MCF 10A (cell line): ENCODE measurements around the gene CAPN7. TPM values are rescaled to one million over a fixed set of nuclear protein-coding genes. Genes with fewer than 3 reads are reported as not detected.
A peak's percentile ranks its signal among the peaks of the same experiment; 100 is the strongest.

Source experiments
- BruUV-seq: library from RNA; stranded (reverse); fragments of 400-500 nt; replicated peaks from 2 replicates; lab custom pipeline; 2021; lab: Mats Ljungman, UMichigan
- CTCF ChIA-PET: fragments of 300-600 bp; sonication (Branson Sonifier 250); formaldehyde crosslinking; extraction: SDS; loops from one replicate; lab custom pipeline; 2021; ENCODE audit warnings: antibody characterized with exemption, inconsistent platforms; lab: Yijun Ruan, JAX
- POLR2A ChIA-PET: fragments of 300-600, 350-650 bp; sonication (Branson Sonifier 250); formaldehyde crosslinking; extraction: SDS; loops from one replicate; lab custom pipeline; 2020; ENCODE audit warnings: antibody characterized with exemption, inconsistent platforms; lab: Yijun Ruan, JAX
- DNase-seq: peaks from one replicate; pipeline ENCODE4 v3.0.0-alpha.2; 2018; ENCODE audit not compliant: unreplicated experiment
- H3K27ac Mint-ChIP-seq: one replicate; pipeline ENCODE4 v1.8.0; 2022; ENCODE audit warnings: mild to moderate bottlenecking, low read depth, mixed read lengths; ENCODE audit not compliant: unreplicated experiment
- H3K27me3 Mint-ChIP-seq: one replicate; pipeline ENCODE4 v1.8.0; 2022; ENCODE audit warnings: mixed read lengths; ENCODE audit not compliant: insufficient read depth, unreplicated experiment
- H3K36me3 Mint-ChIP-seq: one replicate; pipeline ENCODE4 v1.8.0; 2022; ENCODE audit warnings: mild to moderate bottlenecking, moderate library complexity, mixed read lengths; ENCODE audit not compliant: insufficient read depth, unreplicated experiment
- H3K4me1 Mint-ChIP-seq: one replicate; pipeline ENCODE4 v1.8.0; 2022; ENCODE audit warnings: mixed read lengths; ENCODE audit not compliant: insufficient read depth, unreplicated experiment
- H3K4me3 Mint-ChIP-seq: one replicate; pipeline ENCODE4 v1.8.0; 2022; ENCODE audit warnings: mild to moderate bottlenecking, moderate library complexity, mixed read lengths; ENCODE audit not compliant: unreplicated experiment
- H3K9me3 Mint-ChIP-seq: one replicate; pipeline ENCODE4 v1.8.0; 2022; ENCODE audit warnings: mixed read lengths; ENCODE audit not compliant: unreplicated experiment
- intact Hi-C: fragments of 100-400 bp; cut with micrococcal nuclease; formaldehyde crosslinking; loops from 2 replicates; pipeline ENCODE4 v1.14.1; 2022
- total RNA-seq: library from RNA; stranded (reverse); gene quantifications from 2 replicates; pipeline ENCODE4 v1.2.3, GENCODE V29; 2022
- TF ChIP-seq, protein P1 (sequence below): fragments of 200-600 bp; IDR thresholded peaks from one replicate; pipeline ENCODE4 v1.8.0; 2022; ENCODE audit warnings: antibody characterized with exemption, mild to moderate bottlenecking; ENCODE audit not compliant: unreplicated experiment

The CAPN7 gene
- total RNA-seq, 1 experiment from 2014 or later = 48.4 TPM

- no TSS peak for BruUV-seq
- TF ChIP-seq, protein P1, sequence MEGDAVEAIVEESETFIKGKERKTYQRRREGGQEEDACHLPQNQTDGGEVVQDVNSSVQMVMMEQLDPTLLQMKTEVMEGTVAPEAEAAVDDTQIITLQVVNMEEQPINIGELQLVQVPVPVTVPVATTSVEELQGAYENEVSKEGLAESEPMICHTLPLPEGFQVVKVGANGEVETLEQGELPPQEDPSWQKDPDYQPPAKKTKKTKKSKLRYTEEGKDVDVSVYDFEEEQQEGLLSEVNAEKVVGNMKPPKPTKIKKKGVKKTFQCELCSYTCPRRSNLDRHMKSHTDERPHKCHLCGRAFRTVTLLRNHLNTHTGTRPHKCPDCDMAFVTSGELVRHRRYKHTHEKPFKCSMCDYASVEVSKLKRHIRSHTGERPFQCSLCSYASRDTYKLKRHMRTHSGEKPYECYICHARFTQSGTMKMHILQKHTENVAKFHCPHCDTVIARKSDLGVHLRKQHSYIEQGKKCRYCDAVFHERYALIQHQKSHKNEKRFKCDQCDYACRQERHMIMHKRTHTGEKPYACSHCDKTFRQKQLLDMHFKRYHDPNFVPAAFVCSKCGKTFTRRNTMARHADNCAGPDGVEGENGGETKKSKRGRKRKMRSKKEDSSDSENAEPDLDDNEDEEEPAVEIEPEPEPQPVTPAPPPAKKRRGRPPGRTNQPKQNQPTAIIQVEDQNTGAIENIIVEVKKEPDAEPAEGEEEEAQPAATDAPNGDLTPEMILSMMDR = no peak
- peaks cover 8% of the 10 kb centered on the region for H3K4me1 Mint-ChIP-seq
- peaks cover 10% of the 10 kb centered on the region for H3K9me3 Mint-ChIP-seq
- peaks cover 30% of the 10 kb centered on the region for H3K27me3 Mint-ChIP-seq
- H3K4me3 Mint-ChIP-seq = no peak overlapping the region
- ChIA-PET POLR2A (interaction anchor here (1.1 kb wide), 1 partner anchor 19 kb away, joined by 3 read pairs; no protein-coding TSS in a partner anchor), CTCF (interaction anchor here (1.0 to 1.2 kb wide), 3 partner anchors 31 to 63 kb away, joined by 3 read pairs; no protein-coding TSS in a partner anchor)
- H3K27ac Mint-ChIP-seq = peak overlapping the region; percentile 26
- no peaks in the 10 kb centered on the region for H3K36me3 Mint-ChIP-seq
- DNase-seq = no peak
- intact Hi-C loops = no loop called here
Observed at GRCh38 chr3:15171096-15171495, 35.0 kb upstream of the CAPN7 start.

GRCh38 chr3:15172806-15173205 lies 33.2 kb upstream of the CAPN7 start:
- DNase-seq = no peak
- intact Hi-C loops = no loop called here
- Mint-ChIP-seq H3K4me1 (peaks cover 8% of the 10 kb centered on the region), H3K27me3 (peaks cover 37% of the 10 kb centered on the region), H3K4me3 (no peak overlapping the region), H3K9me3 (peaks cover 10% of the 10 kb centered on the region), H3K36me3 (no peaks in the 10 kb centered on the region), H3K27ac (no peak overlapping the region)
- CTCF ChIA-PET = no interaction called here
- TF ChIP-seq, protein P1 = no peak
- BruUV-seq = no TSS peak
- POLR2A ChIA-PET = no interaction called here

GRCh38 chr3:15174953-15175352 lies 31.1 kb upstream of the CAPN7 start:
- no peak overlapping the region for H3K4me3 Mint-ChIP-seq
- CTCF ChIA-PET = interaction anchor here (1.0 kb wide), 1 partner anchor 28 kb away, joined by 5 read pairs; no protein-coding TSS in a partner anchor
- no peaks in the 10 kb centered on the region for H3K36me3 Mint-ChIP-seq

GRCh38 chr3:15175605-15176004 lies 30.4 kb upstream of the CAPN7 start:
- H3K9me3 Mint-ChIP-seq = peaks cover 10% of the 10 kb centered on the region
- no peaks in the 10 kb centered on the region for H3K36me3 Mint-ChIP-seq
- peaks cover 65% of the 10 kb centered on the region for H3K27me3 Mint-ChIP-seq
- ChIA-PET POLR2A (interaction anchor here (1.0 kb wide), 1 partner anchor 77 kb away, joined by 3 read pairs; the partner anchor contains the start of gene RBSN), CTCF (interaction anchor here (1.0 kb wide), 1 partner anchor 28 kb away, joined by 5 read pairs; no protein-coding TSS in a partner anchor)
- BruUV-seq = no TSS peak
- no peak for DNase-seq
- H3K4me3 Mint-ChIP-seq = no peak overlapping the region
- TF ChIP-seq, protein P1 = no peak
- no peak overlapping the region for H3K27ac Mint-ChIP-seq
- peaks cover 8% of the 10 kb centered on the region for H3K4me1 Mint-ChIP-seq
- intact Hi-C loops = no loop called here

More at GRCh38 chr3:15174953-15175352, 31.1 kb upstream of the CAPN7 start:
- no peak for DNase-seq
- intact Hi-C loops = no loop called here
- Mint-ChIP-seq H3K4me1 (peaks cover 8% of the 10 kb centered on the region), H3K9me3 (peaks cover 10% of the 10 kb centered on the region), H3K27me3 (peaks cover 59% of the 10 kb centered on the region), H3K27ac (no peak overlapping the region)
- POLR2A ChIA-PET = interaction anchor here (0.8 to 1.3 kb wide), 2 partner anchors 11 to 30 kb away, joined by 3 read pairs; no protein-coding TSS in a partner anchor
- TF ChIP-seq, protein P1 = no peak
- no TSS peak for BruUV-seq
